HepG2 (cell line): ENCODE measurements around the gene GNG7. TPM values are rescaled to one million over a fixed set of nuclear protein-coding genes. Genes with fewer than 3 reads are reported as not detected.

ENCODE experiments used
- CCDC6 ChIP-seq: sonication (generic); formaldehyde crosslinking; IDR thresholded peaks from 2 replicates; pipeline ENCODE4 v1.8.1; 2022; ENCODE audit warnings: mild to moderate bottlenecking, missing genetic modification reagents, moderate library complexity
- DNMT3B ChIP-seq: conservative IDR thresholded peaks from 2 replicates; pipeline ENCODE4 v1.6.1; 2016; ENCODE audit warnings: missing biosample characterization, control low read depth
- FOXO1 ChIP-seq: sonication (generic); formaldehyde crosslinking; IDR thresholded peaks from 2 replicates; pipeline ENCODE4 v1.4.0; 2020; ENCODE audit warnings: missing genetic modification reagents
- HDAC2 ChIP-seq: sonication (generic); formaldehyde crosslinking; IDR thresholded peaks from 2 replicates; pipeline ENCODE4 v1.4.0; 2020; ENCODE audit warnings: missing genetic modification reagents
- HIC2 ChIP-seq: sonication (generic); formaldehyde crosslinking; IDR thresholded peaks from 2 replicates; pipeline ENCODE4 v1.9.0; 2022; ENCODE audit warnings: low read depth, missing genetic modification reagents
- PAX8 ChIP-seq: sonication (generic); formaldehyde crosslinking; IDR thresholded peaks from 2 replicates; pipeline ENCODE4 v1.8.0; 2022; ENCODE audit warnings: mild to moderate bottlenecking, missing genetic modification reagents, borderline replicate concordance
- PTBP1 ChIP-seq: fragments of 200-400 bp; formaldehyde crosslinking; IDR thresholded peaks from 2 replicates; pipeline ENCODE4 v1.6.1; 2018; ENCODE audit warnings: low read length, low read depth; ENCODE audit not compliant: poor library complexity, severe bottlenecking
- RBFOX2 ChIP-seq: fragments of 200-400 bp; formaldehyde crosslinking; IDR thresholded peaks from 2 replicates; pipeline ENCODE4 v1.6.1; 2017; ENCODE audit warnings: low read depth, mild to moderate bottlenecking, low read length
- TCF12 ChIP-seq, 2 experiments: fragments of 450-650 bp in 1 of 2; sonication (generic) in 1 of 2; formaldehyde crosslinking in 1 of 2; IDR thresholded peaks; 2 replicates each; pipeline versions ENCODE4 v1.6.1 to v1.8.0; 2017 to 2022; ENCODE audit warnings: antibody characterized with exemption in 1 of 2, mild to moderate bottlenecking in 1 of 2, missing genetic modification reagents in 1 of 2, moderate library complexity in 1 of 2
- TGIF2 ChIP-seq: IDR thresholded peaks from 2 replicates; pipeline ENCODE4 v1.6.1; 2016; ENCODE audit warnings: control low read depth, missing compliant biosample characterization
- ZHX2 ChIP-seq, 2 experiments: sonication (generic) in 1 of 2; formaldehyde crosslinking in 1 of 2; IDR thresholded peaks; 2 replicates each; pipeline versions ENCODE4 v1.6.1 to v1.9.0; 2014 to 2022; ENCODE audit warnings: antibody characterized with exemption in 1 of 2, borderline replicate concordance in 1 of 2, inconsistent platforms in 1 of 2, low read depth in 1 of 2, missing genetic modification reagents in 1 of 2
- ZKSCAN5 ChIP-seq: sonication (generic); formaldehyde crosslinking; IDR thresholded peaks from 2 replicates; pipeline ENCODE4 v1.5.1; 2020; ENCODE audit warnings: mild to moderate bottlenecking, missing genetic modification reagents
- ZMYM4 ChIP-seq: sonication (generic); formaldehyde crosslinking; IDR thresholded peaks from 2 replicates; pipeline ENCODE4 v1.8.1; 2023; ENCODE audit warnings: mild to moderate bottlenecking, missing genetic modification reagents
- ZNF253 ChIP-seq: sonication (generic); formaldehyde crosslinking; IDR thresholded peaks from 2 replicates; pipeline ENCODE4 v1.8.0; 2022; ENCODE audit warnings: mild to moderate bottlenecking, missing genetic modification reagents, borderline replicate concordance
- ZNF296 ChIP-seq: sonication (generic); formaldehyde crosslinking; conservative IDR thresholded peaks from 2 replicates; pipeline ENCODE4 v1.5.0; 2020; ENCODE audit warnings: mild to moderate bottlenecking, missing genetic modification reagents
- ZNF574 ChIP-seq: sonication (generic); formaldehyde crosslinking; IDR thresholded peaks from 2 replicates; pipeline ENCODE4 v1.4.0; 2020; ENCODE audit warnings: missing genetic modification reagents
- polyA plus RNA-seq, 8 experiments: library from polyadenylated mRNA; depleted of rRNA in 3 of 8; stranded (reverse) in 7 of 8; unstranded in 1 of 8; fragments of >200 nt; fragmentation: Illumina TruSeq in 4 of 8; extraction: Trizol in 4 of 8; gene quantifications; 2 replicates each; pipeline versions ENCODE4 v1.2.1 to v1.2.3, GENCODE V29; 2011 to 2016; ENCODE audit warnings: low read depth in 4 of 8, missing spikeins in 1 of 8, mixed read lengths in 1 of 8; ENCODE audit not compliant: insufficient read depth in 1 of 8
- total RNA-seq, 5 experiments: library from RNA; depleted of rRNA; stranded (reverse); fragments of >200 nt; fragmentation: Illumina TruSeq; extraction: Trizol; gene quantifications; 2 replicates each; pipeline ENCODE4 v1.2.3, GENCODE V29; 2016; ENCODE audit warnings: low read depth in 1 of 5
- TF ChIP-seq, protein P1 (sequence below): sonication (generic); formaldehyde crosslinking; IDR thresholded peaks from 2 replicates; pipeline ENCODE4 v1.4.0; 2020; ENCODE audit warnings: mild to moderate bottlenecking, low read depth, missing genetic modification reagents

The GNG7 gene
- total and polyA plus RNA-seq, 2 of the 13 experiments (the other 11 are each of a cell fraction or from before 2014, with no cell fraction given) = 1.4 to 3.3 TPM

DNA sequence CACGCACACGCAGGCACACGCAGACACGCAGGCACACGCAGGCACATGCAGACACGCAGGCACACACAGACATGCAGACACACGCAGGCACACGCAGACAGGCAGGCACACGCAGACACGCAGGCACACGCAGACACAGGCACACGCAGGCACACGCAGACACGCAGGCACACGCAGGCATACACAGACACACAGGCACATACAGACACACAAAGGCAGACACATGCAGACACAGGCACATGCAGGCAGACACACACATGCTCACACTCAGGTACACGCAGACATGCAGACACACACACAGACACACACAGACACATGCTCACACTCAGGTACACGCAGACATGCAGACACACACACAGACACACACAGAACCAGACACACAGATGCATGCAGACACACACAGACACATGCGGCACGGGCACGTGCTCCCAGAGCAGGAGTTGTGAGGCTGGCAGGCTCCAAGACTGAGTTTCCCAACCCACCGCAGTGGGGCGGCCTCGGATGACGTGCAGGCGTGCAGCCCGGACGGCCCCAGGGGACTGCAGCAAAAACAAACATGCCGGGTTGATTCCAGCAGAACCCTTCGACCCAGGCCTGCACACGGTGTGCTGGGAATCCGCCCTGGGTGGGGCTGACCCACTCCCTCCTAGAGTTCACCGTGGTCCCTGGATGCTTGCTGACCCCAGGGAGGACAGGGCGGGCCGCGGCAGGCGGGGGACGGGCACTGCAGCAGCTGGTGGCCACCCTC lies 126.6 kb downstream of the GNG7 start (continued):
- TF ChIP-seq ZHX2 (IDR thresholded peaks at IDR 0.05; ENCODE audit: low read depth) (peak; percentile 66), ZHX2 (CRISPR knock-in tag; IDR thresholded peaks at IDR 0.05; ENCODE audit: borderline replicate concordance) (no peak; the same call in 1 of the 2 replicates), ZNF296 (CRISPR knock-in tag) (no peak), CCDC6 (CRISPR knock-in tag) (no peak), HIC2 (peak; percentile 64; the same call in 1 of the 2 replicates), ZNF574 (CRISPR knock-in tag) (no peak), ZNF253 (CRISPR knock-in tag) (peak; percentile 73; the same call in 1 of the 2 replicates), RBFOX2 (peak; percentile 69), ZMYM4 (CRISPR knock-in tag) (0 out of 2 replicates have a peak, but pooled peaks have one; percentile 22), FOXO1 (CRISPR knock-in tag) (peak; percentile 49; the same call in 1 of the 2 replicates), ZKSCAN5 (CRISPR knock-in tag) (no peak), DNMT3B (CRISPR knock-in tag) (no peak), TCF12 (IDR thresholded peaks at IDR 0.05) (no peak), TCF12 (CRISPR knock-in tag; IDR thresholded peaks at IDR 0.05) (no peak), TGIF2 (peak; percentile 49; the same call in 1 of the 2 replicates), PTBP1 (no peak), PAX8 (CRISPR knock-in tag) (no peak), HDAC2 (CRISPR knock-in tag) (peak; percentile 80; the same call in 1 of the 2 replicates)
- TF ChIP-seq, protein P1, sequence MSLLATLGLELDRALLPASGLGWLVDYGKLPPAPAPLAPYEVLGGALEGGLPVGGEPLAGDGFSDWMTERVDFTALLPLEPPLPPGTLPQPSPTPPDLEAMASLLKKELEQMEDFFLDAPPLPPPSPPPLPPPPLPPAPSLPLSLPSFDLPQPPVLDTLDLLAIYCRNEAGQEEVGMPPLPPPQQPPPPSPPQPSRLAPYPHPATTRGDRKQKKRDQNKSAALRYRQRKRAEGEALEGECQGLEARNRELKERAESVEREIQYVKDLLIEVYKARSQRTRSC (CRISPR knock-in tag) = peak; percentile 90; the same call in 1 of the 2 replicates
